H1 (cell line): ENCODE results near the gene AGBL4. TPM values are rescaled to one million over a fixed set of nuclear protein-coding genes. Genes with fewer than 3 reads are reported as not detected.

ENCODE experiments used
- CTCF ChIA-PET: fragments of 300-600 bp; sonication (Branson Sonifier 250); formaldehyde crosslinking; loops from one replicate; lab custom pipeline; 2021; ENCODE audit not compliant: partially characterized antibody; lab: Charles Lee
- POLR2A ChIA-PET: fragments of 300-600 bp; sonication (Branson Sonifier 250); formaldehyde crosslinking; loops from one replicate; lab custom pipeline; 2021; ENCODE audit warnings: inconsistent platforms; ENCODE audit not compliant: partially characterized antibody; lab: Charles Lee
- DNase-seq, 2 experiments: peaks; one replicate each; pipeline versions ENCODE4 v3.0.0 to v3.0.0-alpha.2; 2010 to 2022; ENCODE audit warnings: low spot score in 2 of 2, low read depth in 1 of 2, mixed read lengths in 1 of 2
- FAIRE-seq: peaks from 2 replicates; lab custom pipeline; 2011; peaks lifted over from hg19 to GRCh38; lab: Jason Lieb, UNC
- H2AFZ ChIP-seq: 2 replicates; pipeline ENCODE4 v1.8.1; 2012; ENCODE audit warnings: low read length, inconsistent platforms
- H2AK5ac ChIP-seq: 2 replicates; pipeline ENCODE4 v1.6.1; 2013; ENCODE audit warnings: low read depth, low read length
- H2BK120ac ChIP-seq: replicated peaks from 2 replicates; pipeline ENCODE3; 2013; ENCODE audit warnings: low read depth, low read length, inconsistent platforms
- H2BK12ac ChIP-seq: 2 replicates; pipeline ENCODE4 v1.6.1; 2013; ENCODE audit warnings: low read depth, low read length
- H2BK15ac ChIP-seq: 2 replicates; pipeline ENCODE4 v1.6.1; 2013; ENCODE audit warnings: low read length
- H2BK20ac ChIP-seq: 2 replicates; pipeline ENCODE4 v1.6.1; 2013; ENCODE audit warnings: low read length
- H2BK5ac ChIP-seq: 2 replicates; pipeline ENCODE4 v1.6.1; 2013; ENCODE audit warnings: low read depth, low read length
- H3K14ac ChIP-seq: 2 replicates; pipeline ENCODE4 v1.6.1; 2013; ENCODE audit warnings: inconsistent platforms; ENCODE audit not compliant: insufficient read length
- H3K18ac ChIP-seq: 2 replicates; pipeline ENCODE4 v1.6.1; 2013; ENCODE audit warnings: low read length; ENCODE audit errors: extremely low read depth
- H3K23ac ChIP-seq: 2 replicates; pipeline ENCODE4 v1.6.1; 2013; ENCODE audit warnings: inconsistent platforms; ENCODE audit not compliant: insufficient read length
- H3K23me2 ChIP-seq: 2 replicates; pipeline ENCODE4 v1.6.1; 2013; ENCODE audit warnings: low read depth, low read length
- H3K27ac ChIP-seq: 2 replicates; pipeline ENCODE4 v1.6.1; 2011; ENCODE audit warnings: low read depth, low read length, inconsistent platforms
- H3K27me3 ChIP-seq, 4 experiments: replicated peaks in 1 of 4; 1 replicate in 1 of 4; 2 replicates in 3 of 4; pipeline versions ENCODE4 v1.6.1 to v1.8.1; 2011 to 2013; ENCODE audit warnings: low read length in 3 of 4, mild to moderate bottlenecking in 3 of 4, inconsistent platforms in 2 of 4, mixed read lengths in 2 of 4, moderate library complexity in 1 of 4; ENCODE audit not compliant: control insufficient read depth in 3 of 4, insufficient read depth in 3 of 4; ENCODE audit errors: extremely low read depth in 1 of 4
- H3K36me3 ChIP-seq, 4 experiments: 2 replicates each; pipeline versions ENCODE4 v1.6.1 to v1.8.1; 2011 to 2013; ENCODE audit warnings: mild to moderate bottlenecking in 4 of 4, low read length in 3 of 4, moderate library complexity in 2 of 4, control low read depth in 1 of 4, inconsistent platforms in 1 of 4; ENCODE audit not compliant: insufficient read depth in 4 of 4, control insufficient read depth in 2 of 4
- H3K4ac ChIP-seq: replicated peaks from 2 replicates; pipeline ENCODE3; 2013; ENCODE audit warnings: low read length, low read depth, mixed read lengths, inconsistent platforms; ENCODE audit not compliant: insufficient read length
- H3K4me1 ChIP-seq, 4 experiments: replicated peaks in 1 of 4; 1 replicate in 1 of 4; 2 replicates in 3 of 4; pipeline versions ENCODE4 v1.6.1 to v1.8.1; 2011 to 2013; ENCODE audit warnings: low read length in 3 of 4, inconsistent platforms in 2 of 4, mixed read lengths in 1 of 4; ENCODE audit not compliant: insufficient read depth in 4 of 4, control insufficient read depth in 3 of 4
- H3K4me2 ChIP-seq, 2 experiments: 2 replicates each; pipeline versions ENCODE4 v1.6.1 to v1.8.1; 2011 to 2013; ENCODE audit warnings: low read depth in 2 of 2, low read length in 2 of 2, control low read depth in 1 of 2, inconsistent platforms in 1 of 2, mild to moderate bottlenecking in 1 of 2; ENCODE audit not compliant: insufficient read depth in 1 of 2
- H3K4me3 ChIP-seq, 4 experiments: fragments of 200-600, 300-600 bp in 1 of 4; sonication (generic), shearing (Covaris generic), sonication (Bioruptor Twin) in 1 of 4; 2 replicates each; pipeline versions ENCODE4 v1.5.1 to v1.8.1; 2011 to 2016; ENCODE audit warnings: low read length in 4 of 4, low read depth in 3 of 4, control low read depth in 2 of 4, inconsistent platforms in 2 of 4, mild to moderate bottlenecking in 2 of 4, mixed read lengths in 1 of 4, moderate library complexity in 1 of 4; ENCODE audit not compliant: insufficient read depth in 2 of 4; ENCODE audit errors: extremely low read depth in 1 of 4
- H3K56ac ChIP-seq: replicated peaks from 2 replicates; pipeline ENCODE3; 2013; ENCODE audit warnings: low read depth, mild to moderate bottlenecking, mixed read lengths, low read length, inconsistent platforms; ENCODE audit not compliant: insufficient read length
- H3K79me1 ChIP-seq: 2 replicates; pipeline ENCODE4 v1.6.1; 2013; ENCODE audit warnings: low read depth, low read length, control low read depth
- H3K79me2 ChIP-seq, 2 experiments: 2 replicates each; pipeline versions ENCODE4 v1.6.1 to v1.8.1; 2012 to 2013; ENCODE audit warnings: low read length in 2 of 2, mild to moderate bottlenecking in 2 of 2, inconsistent platforms in 1 of 2; ENCODE audit not compliant: insufficient read depth in 2 of 2, control insufficient read depth in 1 of 2
- H3K9ac ChIP-seq, 4 experiments: replicated peaks in 1 of 4; 1 replicate in 1 of 4; 2 replicates in 3 of 4; pipeline versions ENCODE4 v1.6.1 to v1.8.1; 2011 to 2013; ENCODE audit warnings: low read depth in 3 of 4, low read length in 3 of 4, control low read depth in 2 of 4, mild to moderate bottlenecking in 2 of 4, moderate library complexity in 2 of 4, inconsistent platforms in 1 of 4; ENCODE audit errors: extremely low read depth in 1 of 4
- H3K9me3 ChIP-seq, 2 experiments: 2 replicates each; pipeline versions ENCODE4 v1.6.1 to v1.8.1; 2012 to 2013; ENCODE audit warnings: mild to moderate bottlenecking in 2 of 2, moderate library complexity in 2 of 2, control low read depth in 1 of 2, inconsistent platforms in 1 of 2, low read depth in 1 of 2, low read length in 1 of 2, mixed read lengths in 1 of 2; ENCODE audit not compliant: insufficient read depth in 2 of 2
- H4K20me1 ChIP-seq, 2 experiments: replicated peaks in 1 of 2; 2 replicates each; pipeline versions ENCODE3 to v1.8.1; 2011 to 2013; ENCODE audit warnings: inconsistent platforms in 2 of 2, low read length in 2 of 2, mild to moderate bottlenecking in 1 of 2; ENCODE audit not compliant: insufficient read depth in 2 of 2, control insufficient read depth in 1 of 2
- H4K5ac ChIP-seq: 2 replicates; pipeline ENCODE4 v1.6.1; 2013; ENCODE audit warnings: low read length, low read depth, mixed read lengths, inconsistent platforms; ENCODE audit not compliant: insufficient read length
- H4K8ac ChIP-seq: 2 replicates; pipeline ENCODE4 v1.8.0; 2013; ENCODE audit warnings: mild to moderate bottlenecking, moderate library complexity, low read length, inconsistent platforms; ENCODE audit not compliant: insufficient read depth; ENCODE audit errors: extremely low read depth
- H4K91ac ChIP-seq: replicated peaks from 2 replicates; pipeline ENCODE3; 2013; ENCODE audit warnings: low read length, mixed read lengths, inconsistent platforms; ENCODE audit not compliant: insufficient read length
- BCL11A ChIP-seq, 2 experiments: IDR thresholded peaks; one replicate each; pipeline ENCODE4 v1.6.1; 2011; ENCODE audit warnings: low read depth in 2 of 2, low read length in 2 of 2, mild to moderate bottlenecking in 2 of 2
- FOSL1 ChIP-seq: IDR thresholded peaks from 2 replicates; pipeline ENCODE4 v1.6.1; 2011; ENCODE audit warnings: mild to moderate bottlenecking, low read depth, low read length, moderate library complexity; ENCODE audit not compliant: insufficient read depth
- JUN ChIP-seq: IDR thresholded peaks from 2 replicates; pipeline ENCODE4 v1.6.1; 2011; ENCODE audit warnings: low read depth, mild to moderate bottlenecking, improper control_type of control experiment, low read length
- KDM1A ChIP-seq: fragments of 200-600, 300-600 bp; sonication (generic); IDR thresholded peaks from 2 replicates; pipeline ENCODE4 v1.7.1; 2016; ENCODE audit warnings: mild to moderate bottlenecking, low read length, borderline replicate concordance
- POU5F1 ChIP-seq: IDR thresholded peaks from 2 replicates; pipeline ENCODE4 v1.6.1; 2011; ENCODE audit warnings: low read depth, mild to moderate bottlenecking, low read length, moderate library complexity
- SAP30 ChIP-seq: fragments of 300-600 bp; sonication (generic); IDR thresholded peaks from 2 replicates; pipeline ENCODE4 v1.7.1; 2012; ENCODE audit warnings: low read length, moderate library complexity, mild to moderate bottlenecking, inconsistent platforms; ENCODE audit not compliant: insufficient read depth, insufficient replicate concordance
- SRF ChIP-seq: IDR thresholded peaks from 2 replicates; pipeline ENCODE4 v1.6.1; 2011; ENCODE audit warnings: mild to moderate bottlenecking, low read depth, low read length, moderate library complexity
- TEAD4 ChIP-seq: IDR thresholded peaks from 2 replicates; pipeline ENCODE4 v1.6.1; 2012; ENCODE audit warnings: low read depth, low read length, inconsistent platforms, mixed read lengths
- WGBS, 2 experiments: shearing (Covaris generic) in 1 of 2; methylation state at CpG; one replicate each; pipeline versions ENCODE4 v1.1.6 to v1.1.7; 2013 to 2015; ENCODE audit warnings: low lambda C conversion rate in 2 of 2, mixed read lengths in 2 of 2, inconsistent platforms in 1 of 2, low coverage in 1 of 2, missing lambda C conversion rate in 1 of 2; ENCODE audit not compliant: insufficient replicate concordance in 2 of 2, insufficient coverage in 1 of 2, insufficient read length in 1 of 2; ENCODE audit errors: extremely low coverage in 1 of 2, missing lambda C conversion rate in 1 of 2; 5-methylcytosine and 5-hydroxymethylcytosine counted together
- polyA plus RNA-seq, 7 experiments: library from polyadenylated mRNA; depleted of rRNA in 3 of 7; stranded (reverse) in 5 of 7; unstranded in 2 of 7; fragments of >200 nt in 5 of 7; fragments of 200-250 nt in 2 of 7; gene quantifications; 1 replicate in 5 of 7; 2 replicates in 1 of 7; 4 replicates in 1 of 7; pipeline versions ENCODE4 v1.2.1 to v1.2.3, GENCODE V29; 2011 to 2013; ENCODE audit warnings: missing spikeins in 2 of 7, mixed read lengths in 2 of 7
- total RNA-seq: library from RNA; stranded (reverse); fragmentation: NEBNext Ultra II Directional; extraction: Animal tissue kit (Norgen Biotek cat#: 25700); gene quantifications from 2 replicates; pipeline ENCODE4 v1.2.1, GENCODE V29; 2021

The AGBL4 gene
- total and polyA plus RNA-seq, 2 of the 8 experiments (the other 6 are each of a cell fraction or from before 2014, with no cell fraction given), result 0.41 to 0.45 TPM

DNA sequence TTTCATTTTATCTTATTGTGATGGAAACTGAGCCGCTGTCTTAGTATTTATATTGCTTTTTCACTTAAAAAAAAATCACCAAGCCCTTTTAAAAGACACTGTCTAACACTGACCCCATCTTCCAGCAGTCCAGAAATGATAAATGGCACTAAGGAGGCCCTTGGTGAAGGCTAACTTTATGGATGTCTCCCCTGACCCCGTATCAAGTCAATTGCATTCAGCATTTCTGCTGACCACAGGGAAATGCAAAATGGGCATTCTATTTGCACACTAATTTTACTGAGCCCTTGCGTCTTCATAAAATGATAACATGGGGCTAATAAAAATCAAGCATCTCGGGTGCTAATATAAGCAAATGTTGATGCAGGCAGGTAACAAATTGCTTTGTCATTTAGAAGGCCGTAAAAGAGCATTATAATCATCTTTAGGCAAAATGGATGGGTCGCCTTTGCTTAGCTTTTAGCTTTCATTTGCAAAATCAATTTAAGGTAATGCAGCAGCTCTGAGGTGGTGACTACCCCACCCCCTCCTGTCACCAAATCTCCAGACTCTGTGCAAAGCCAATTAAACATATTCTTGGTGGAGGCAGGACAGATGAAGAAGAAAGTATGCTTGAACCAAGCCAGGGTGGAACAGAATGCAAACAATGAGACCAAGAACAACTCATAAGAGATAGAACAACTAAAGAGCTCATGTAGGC, 1357.9 kb downstream of the AGBL4 start:
- Histone ChIP-seq H3K56ac (no peak overlapping the region), H3K4me1 (peaks cover 0 to 11% (median 3%) of the 10 kb centered on the region in 4 experiments; a peak in 3 of 7 replicates)

More for the DNA sequence above, 1357.9 kb downstream of the AGBL4 start:
- Histone ChIP-seq H3K79me1 (no peaks in the 10 kb centered on the region), H3K4me3 (no peak overlapping the region), H2BK12ac (no peak overlapping the region), H2BK5ac (peak overlapping the region; percentile 69), H3K36me3 (no peaks in the 10 kb centered on the region), H3K9me3 (no peaks in the 10 kb centered on the region), H3K23ac (no peak overlapping the region), H4K20me1 (no peaks in the 10 kb centered on the region), H2BK20ac (no peak overlapping the region), H2AFZ (no peak overlapping the region), H3K23me2 (no peaks in the 10 kb centered on the region; the same call in 1 of the 2 replicates), H3K9ac (no peak overlapping the region), H3K27me3 (no peaks in the 10 kb centered on the region; a peak in 1 of 7 replicates), H2BK120ac (no peak overlapping the region), H3K18ac (no peak overlapping the region), H3K14ac (no peak overlapping the region), H3K4ac (no peak overlapping the region), H3K27ac (no peak overlapping the region), H2AK5ac (no peak overlapping the region), H3K4me2 (no peak overlapping the region), H3K79me2 (no peaks in the 10 kb centered on the region), H4K91ac (no peak overlapping the region), H4K5ac (no peak overlapping the region), H4K8ac (no peak overlapping the region), H2BK15ac (no peak overlapping the region; the same call in 1 of the 2 replicates)
- ChIA-PET CTCF (interaction anchor here (0.9 to 19.7 kb wide), 6 partner anchors 9 to 1668 kb away, joined by 3 to 225 read pairs (median 3); no protein-coding TSS in a partner anchor), POLR2A (no interaction called here)
- WGBS, 2 experiments, result 88% methylated on average over 6 of the region's 6 CpGs; no CpG with 5 or more reads in 1 of the 2 experiments
- DNase-seq, result no peak
- no peak for FAIRE-seq
- TF ChIP-seq TEAD4 (no peak), KDM1A (no peak), SAP30 (no peak), BCL11A (IDR thresholded peaks at IDR 0.05; ENCODE audit: low read depth in 2 of 2, low read length in 2 of 2) (no peak), FOSL1 (no peak), JUN (no peak), POU5F1 (no peak), SRF (no peak)
